ENCODE data around the gene PCDHGB6. TPM values are rescaled to one million over a fixed set of nuclear protein-coding genes. Genes with fewer than 3 reads are reported as not detected.

The PCDHGB6 gene
- total and polyA plus RNA-seq, 9 of the 15 experiments (the other 6 are each of a cell fraction or from before 2014, with no cell fraction given) = 0.01 to 0.11 (median 0.07) TPM; not detected in 1

DNA sequence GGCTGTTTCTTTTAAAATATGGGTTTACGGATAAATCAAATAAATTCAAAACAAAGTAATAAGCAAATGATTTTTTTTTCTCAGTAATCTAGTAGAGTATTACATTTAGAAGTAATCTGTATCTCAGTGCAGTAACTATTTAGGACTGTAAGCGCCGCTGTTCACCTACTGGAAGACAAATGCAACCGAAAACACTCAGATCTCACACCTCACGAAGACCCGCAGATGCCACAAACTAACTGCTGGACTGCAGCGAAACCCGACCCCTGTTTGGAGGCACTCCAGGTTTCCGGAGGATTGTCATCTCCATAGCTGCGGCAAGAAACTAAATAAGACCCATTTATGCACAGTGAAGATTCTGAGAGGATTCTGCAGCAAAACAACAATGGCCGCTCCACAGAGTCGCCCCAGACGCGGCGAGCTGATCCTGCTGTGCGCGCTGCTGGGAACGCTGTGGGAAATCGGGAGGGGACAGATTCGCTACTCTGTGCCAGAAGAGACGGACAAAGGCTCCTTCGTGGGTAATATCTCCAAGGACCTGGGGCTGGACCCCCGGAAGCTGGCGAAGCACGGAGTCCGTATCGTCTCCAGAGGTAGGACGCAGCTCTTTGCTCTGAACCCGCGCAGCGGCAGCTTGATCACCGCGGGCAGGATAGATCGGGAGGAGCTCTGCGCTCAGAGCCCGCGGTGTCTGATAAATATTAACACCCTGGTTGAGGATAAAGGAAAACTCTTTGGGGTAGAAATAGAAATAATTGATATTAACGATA, 15.2 kb upstream of the PCDHGB6 start, which contains the start of gene PCDHGA8 (continued):
- no peak for TF ChIP-seq HCFC1 (IDR thresholded peaks at IDR 0.05; ENCODE audit: low read depth, low read length)
- no peak for TF ChIP-seq KLF10 (CRISPR knock-in tag; IDR thresholded peaks at IDR 0.05)
- TF ChIP-seq NR3C1 (CRISPR knock-in tag; IDR thresholded peaks at IDR 0.05) = no peak
- TF ChIP-seq ZNF778 (CRISPR knock-in tag; IDR thresholded peaks at IDR 0.05) = no peak
- TF ChIP-seq, protein P1, sequence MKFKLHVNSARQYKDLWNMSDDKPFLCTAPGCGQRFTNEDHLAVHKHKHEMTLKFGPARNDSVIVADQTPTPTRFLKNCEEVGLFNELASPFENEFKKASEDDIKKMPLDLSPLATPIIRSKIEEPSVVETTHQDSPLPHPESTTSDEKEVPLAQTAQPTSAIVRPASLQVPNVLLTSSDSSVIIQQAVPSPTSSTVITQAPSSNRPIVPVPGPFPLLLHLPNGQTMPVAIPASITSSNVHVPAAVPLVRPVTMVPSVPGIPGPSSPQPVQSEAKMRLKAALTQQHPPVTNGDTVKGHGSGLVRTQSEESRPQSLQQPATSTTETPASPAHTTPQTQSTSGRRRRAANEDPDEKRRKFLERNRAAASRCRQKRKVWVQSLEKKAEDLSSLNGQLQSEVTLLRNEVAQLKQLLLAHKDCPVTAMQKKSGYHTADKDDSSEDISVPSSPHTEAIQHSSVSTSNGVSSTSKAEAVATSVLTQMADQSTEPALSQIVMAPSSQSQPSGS (CRISPR knock-in tag; IDR thresholded peaks at IDR 0.05) = no peak
- TF ChIP-seq, protein P2, sequence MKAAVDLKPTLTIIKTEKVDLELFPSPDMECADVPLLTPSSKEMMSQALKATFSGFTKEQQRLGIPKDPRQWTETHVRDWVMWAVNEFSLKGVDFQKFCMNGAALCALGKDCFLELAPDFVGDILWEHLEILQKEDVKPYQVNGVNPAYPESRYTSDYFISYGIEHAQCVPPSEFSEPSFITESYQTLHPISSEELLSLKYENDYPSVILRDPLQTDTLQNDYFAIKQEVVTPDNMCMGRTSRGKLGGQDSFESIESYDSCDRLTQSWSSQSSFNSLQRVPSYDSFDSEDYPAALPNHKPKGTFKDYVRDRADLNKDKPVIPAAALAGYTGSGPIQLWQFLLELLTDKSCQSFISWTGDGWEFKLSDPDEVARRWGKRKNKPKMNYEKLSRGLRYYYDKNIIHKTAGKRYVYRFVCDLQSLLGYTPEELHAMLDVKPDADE (conservative IDR thresholded peaks at IDR 0.05; ENCODE audit: control insufficient read depth, low read depth, low read length) = no peak
- TF ChIP-seq, protein P3, sequence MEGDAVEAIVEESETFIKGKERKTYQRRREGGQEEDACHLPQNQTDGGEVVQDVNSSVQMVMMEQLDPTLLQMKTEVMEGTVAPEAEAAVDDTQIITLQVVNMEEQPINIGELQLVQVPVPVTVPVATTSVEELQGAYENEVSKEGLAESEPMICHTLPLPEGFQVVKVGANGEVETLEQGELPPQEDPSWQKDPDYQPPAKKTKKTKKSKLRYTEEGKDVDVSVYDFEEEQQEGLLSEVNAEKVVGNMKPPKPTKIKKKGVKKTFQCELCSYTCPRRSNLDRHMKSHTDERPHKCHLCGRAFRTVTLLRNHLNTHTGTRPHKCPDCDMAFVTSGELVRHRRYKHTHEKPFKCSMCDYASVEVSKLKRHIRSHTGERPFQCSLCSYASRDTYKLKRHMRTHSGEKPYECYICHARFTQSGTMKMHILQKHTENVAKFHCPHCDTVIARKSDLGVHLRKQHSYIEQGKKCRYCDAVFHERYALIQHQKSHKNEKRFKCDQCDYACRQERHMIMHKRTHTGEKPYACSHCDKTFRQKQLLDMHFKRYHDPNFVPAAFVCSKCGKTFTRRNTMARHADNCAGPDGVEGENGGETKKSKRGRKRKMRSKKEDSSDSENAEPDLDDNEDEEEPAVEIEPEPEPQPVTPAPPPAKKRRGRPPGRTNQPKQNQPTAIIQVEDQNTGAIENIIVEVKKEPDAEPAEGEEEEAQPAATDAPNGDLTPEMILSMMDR (IDR thresholded peaks at IDR 0.05 in 2 of 3, conservative IDR thresholded peaks at IDR 0.05 in 1 of 3; ENCODE audit: insufficient read depth in 2 of 3, low read depth in 1 of 3, low read length in 3 of 3) = peak; percentile 43 to 51 (median 50); a peak in 5 of 6 replicates
- TF ChIP-seq ZNF24 (IDR thresholded peaks at IDR 0.05) = no peak
- TF ChIP-seq, protein P4, sequence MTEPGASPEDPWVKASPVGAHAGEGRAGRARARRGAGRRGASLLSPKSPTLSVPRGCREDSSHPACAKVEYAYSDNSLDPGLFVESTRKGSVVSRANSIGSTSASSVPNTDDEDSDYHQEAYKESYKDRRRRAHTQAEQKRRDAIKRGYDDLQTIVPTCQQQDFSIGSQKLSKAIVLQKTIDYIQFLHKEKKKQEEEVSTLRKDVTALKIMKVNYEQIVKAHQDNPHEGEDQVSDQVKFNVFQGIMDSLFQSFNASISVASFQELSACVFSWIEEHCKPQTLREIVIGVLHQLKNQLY (CRISPR knock-in tag; conservative IDR thresholded peaks at IDR 0.05) = no peak
- TF ChIP-seq FOXJ2 (tag; IDR thresholded peaks at IDR 0.05) = no peak
- TF ChIP-seq, protein P5, sequence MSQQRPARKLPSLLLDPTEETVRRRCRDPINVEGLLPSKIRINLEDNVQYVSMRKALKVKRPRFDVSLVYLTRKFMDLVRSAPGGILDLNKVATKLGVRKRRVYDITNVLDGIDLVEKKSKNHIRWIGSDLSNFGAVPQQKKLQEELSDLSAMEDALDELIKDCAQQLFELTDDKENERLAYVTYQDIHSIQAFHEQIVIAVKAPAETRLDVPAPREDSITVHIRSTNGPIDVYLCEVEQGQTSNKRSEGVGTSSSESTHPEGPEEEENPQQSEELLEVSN (IDR thresholded peaks at IDR 0.05; ENCODE audit: borderline replicate concordance in 1 of 2, extremely low read depth in 1 of 2, insufficient read depth in 1 of 2, insufficient read length in 1 of 2, low read depth in 1 of 2, low read length in 1 of 2, poor library complexity in 1 of 2, severe bottlenecking in 1 of 2) = peak in 1 of 2 experiments; percentile 78
- TF ChIP-seq PYGO2 (tag; IDR thresholded peaks at IDR 0.05) = no peak
- TF ChIP-seq CHD4 (IDR thresholded peaks at IDR 0.05; ENCODE audit: insufficient read depth, insufficient replicate concordance, low read depth, low read length, poor library complexity, severe bottlenecking) = no peak
- peak; percentile 93 for TF ChIP-seq L3MBTL2 (IDR thresholded peaks at IDR 0.05)
- TF ChIP-seq NFYB (IDR thresholded peaks at IDR 0.05; ENCODE audit: extremely low read depth, insufficient read length) = no peak
- no peak for TF ChIP-seq ZBTB7A (IDR thresholded peaks at IDR 0.05; ENCODE audit: borderline replicate concordance, control insufficient read depth, low read depth, low read length)
- no peak for TF ChIP-seq BHLHE40 (IDR thresholded peaks at IDR 0.05; ENCODE audit: low read length)
- TF ChIP-seq CREBBP (IDR thresholded peaks at IDR 0.05; ENCODE audit: low read depth, low read length) = no peak
- TF ChIP-seq SAFB (IDR thresholded peaks at IDR 0.05; ENCODE audit: borderline replicate concordance, low read depth, low read length) = no peak
- peak in 1 of 2 experiments; percentile 68; a peak in 1 of 3 replicates for TF ChIP-seq CBX3 (IDR thresholded peaks at IDR 0.05; ENCODE audit: borderline replicate concordance in 1 of 2, low read length in 2 of 2)

Data from K562 (cell line).